SU-DHL-6 (cell line): ENCODE results near the gene TPRA1.

ENCODE experiments used
- CTCF ChIP-seq: fragments of 200-600 bp; sonication (generic); IDR thresholded peaks from one replicate; pipeline ENCODE4 v1.5.1; 2017; ENCODE audit warnings: antibody characterized with exemption, mild to moderate bottlenecking, low read length, moderate library complexity; ENCODE audit not compliant: insufficient read depth, poor library complexity, severe bottlenecking
- EZH2phosphoT487 ChIP-seq: fragments of 200-600 bp; sonication (generic), shearing (Covaris generic); conservative IDR thresholded peaks from 2 replicates; pipeline ENCODE4 v1.6.1; 2018; ENCODE audit warnings: mild to moderate bottlenecking, antibody characterized with exemption, low read length, moderate library complexity, mixed read lengths

- no peak for TF ChIP-seq CTCF
- no peak for TF ChIP-seq EZH2phosphoT487
Measured at GRCh38 chr3:127595303-127595702, 4.8 kb upstream of the TPRA1 start.
